Measurements from ENCODE around the gene CAMTA1. TPM values are rescaled to one million over a fixed set of nuclear protein-coding genes. Genes with fewer than 3 reads are reported as not detected.

The CAMTA1 gene
- total and polyA plus RNA-seq, 4 donors, result 48.1 to 140 (median 52.3) TPM

- no peaks in the 10 kb centered on the region for H3K4me1 ChIP-seq (ENCODE audit: control insufficient read depth in 5 of 5, insufficient read depth in 5 of 5, low read length in 5 of 5)
- H3K9me3 ChIP-seq (ENCODE audit: control insufficient read depth in 4 of 4, insufficient read depth in 3 of 4, low read length in 3 of 4), result no peaks in the 10 kb centered on the region
- TF ChIP-seq CTCF (IDR thresholded peaks at IDR 0.05; ENCODE audit: control extremely low read depth, extremely low read depth), result no peak
- 71 to 72% methylated on average over 4 of the region's 4 CpGs for WGBS, 2 donors
- DNase-seq (no peak), ATAC-seq (ENCODE audit: insufficient read depth, low FRiP score) (no peak)
- no peak overlapping the region for H3K27ac ChIP-seq (ENCODE audit: low read depth in 1 of 2, low read length in 1 of 2)
- H3K36me3 ChIP-seq (ENCODE audit: control insufficient read depth in 4 of 4, insufficient read depth in 4 of 4, low read length in 4 of 4), result no peaks in the 10 kb centered on the region
- no peak overlapping the region for H3K9ac ChIP-seq (ENCODE audit: insufficient read depth in 1 of 2, low read length in 2 of 2)
- peaks cover 0 to 5% (median 0%) of the 10 kb centered on the region in 3 donors for H3K27me3 ChIP-seq (ENCODE audit: control insufficient read depth in 3 of 3, insufficient read depth in 3 of 3, low read length in 2 of 3)
- H3K4me3 ChIP-seq, result no peak overlapping the region
Observed at GRCh38 chr1:7716506-7716905, 931.3 kb downstream of the CAMTA1 start.

- TF ChIP-seq CTCF (IDR thresholded peaks at IDR 0.05; ENCODE audit: control extremely low read depth, extremely low read depth), result no peak
- H3K9me3 ChIP-seq (ENCODE audit: control insufficient read depth in 4 of 4, insufficient read depth in 3 of 4, low read length in 3 of 4), result no peaks in the 10 kb centered on the region
- H3K27me3 ChIP-seq (ENCODE audit: control insufficient read depth in 3 of 3, insufficient read depth in 3 of 3, low read length in 2 of 3), result peaks cover 0 to 5% (median 0%) of the 10 kb centered on the region in 3 donors
- no peak overlapping the region for H3K27ac ChIP-seq (ENCODE audit: low read depth in 1 of 2, low read length in 1 of 2)
- H3K4me3 ChIP-seq, result no peak overlapping the region
- H3K9ac ChIP-seq (ENCODE audit: insufficient read depth in 1 of 2, low read length in 2 of 2), result no peak overlapping the region
- no peaks in the 10 kb centered on the region for H3K36me3 ChIP-seq (ENCODE audit: control insufficient read depth in 4 of 4, insufficient read depth in 4 of 4, low read length in 4 of 4)
- DNase-seq (no peak), ATAC-seq (ENCODE audit: insufficient read depth, low FRiP score) (no peak)
- 85 to 93% methylated on average over 22 of the region's 22 CpGs for WGBS, 2 donors
- H3K4me1 ChIP-seq (ENCODE audit: control insufficient read depth in 5 of 5, insufficient read depth in 5 of 5, low read length in 5 of 5), result peaks cover 0 to 2% (median 0%) of the 10 kb centered on the region in 5 donors
Observed at GRCh38 chr1:7717748-7718368, 932.6 kb downstream of the CAMTA1 start.

GRCh38 chr1:7719468-7720094, 934.3 kb downstream of the CAMTA1 start:
- ATAC-seq (ENCODE audit: insufficient read depth, low FRiP score) (no peak), DNase-seq (no peak)
- H3K36me3 ChIP-seq (ENCODE audit: control insufficient read depth in 4 of 4, insufficient read depth in 4 of 4, low read length in 4 of 4), result no peaks in the 10 kb centered on the region
- H3K4me1 ChIP-seq (ENCODE audit: control insufficient read depth in 5 of 5, insufficient read depth in 5 of 5, low read length in 5 of 5), result peaks cover 0 to 2% (median 0%) of the 10 kb centered on the region in 5 donors
- H3K9me3 ChIP-seq (ENCODE audit: control insufficient read depth in 4 of 4, insufficient read depth in 3 of 4, low read length in 3 of 4), result no peaks in the 10 kb centered on the region
- H3K9ac ChIP-seq (ENCODE audit: insufficient read depth in 1 of 2, low read length in 2 of 2), result no peak overlapping the region
- WGBS, 2 donors, result 82 to 90% methylated on average over 8 of the region's 8 CpGs
- no peak overlapping the region for H3K27ac ChIP-seq (ENCODE audit: low read depth in 1 of 2, low read length in 1 of 2)
- H3K4me3 ChIP-seq, result no peak overlapping the region
- no peak for TF ChIP-seq CTCF (IDR thresholded peaks at IDR 0.05; ENCODE audit: control extremely low read depth, extremely low read depth)
- peaks cover 0 to 5% (median 0%) of the 10 kb centered on the region in 3 donors for H3K27me3 ChIP-seq (ENCODE audit: control insufficient read depth in 3 of 3, insufficient read depth in 3 of 3, low read length in 2 of 3)

Measured in lung (tissue), 12 donors.